ENCODE data around the gene NAT10.
A peak's percentile ranks its signal among the peaks of the same experiment; 100 is the strongest.

The NAT10 gene

GRCh38 chr11:34191578-34191977 is 86.1 kb downstream of the NAT10 start:
- DNase-seq, result no peak

DNA sequence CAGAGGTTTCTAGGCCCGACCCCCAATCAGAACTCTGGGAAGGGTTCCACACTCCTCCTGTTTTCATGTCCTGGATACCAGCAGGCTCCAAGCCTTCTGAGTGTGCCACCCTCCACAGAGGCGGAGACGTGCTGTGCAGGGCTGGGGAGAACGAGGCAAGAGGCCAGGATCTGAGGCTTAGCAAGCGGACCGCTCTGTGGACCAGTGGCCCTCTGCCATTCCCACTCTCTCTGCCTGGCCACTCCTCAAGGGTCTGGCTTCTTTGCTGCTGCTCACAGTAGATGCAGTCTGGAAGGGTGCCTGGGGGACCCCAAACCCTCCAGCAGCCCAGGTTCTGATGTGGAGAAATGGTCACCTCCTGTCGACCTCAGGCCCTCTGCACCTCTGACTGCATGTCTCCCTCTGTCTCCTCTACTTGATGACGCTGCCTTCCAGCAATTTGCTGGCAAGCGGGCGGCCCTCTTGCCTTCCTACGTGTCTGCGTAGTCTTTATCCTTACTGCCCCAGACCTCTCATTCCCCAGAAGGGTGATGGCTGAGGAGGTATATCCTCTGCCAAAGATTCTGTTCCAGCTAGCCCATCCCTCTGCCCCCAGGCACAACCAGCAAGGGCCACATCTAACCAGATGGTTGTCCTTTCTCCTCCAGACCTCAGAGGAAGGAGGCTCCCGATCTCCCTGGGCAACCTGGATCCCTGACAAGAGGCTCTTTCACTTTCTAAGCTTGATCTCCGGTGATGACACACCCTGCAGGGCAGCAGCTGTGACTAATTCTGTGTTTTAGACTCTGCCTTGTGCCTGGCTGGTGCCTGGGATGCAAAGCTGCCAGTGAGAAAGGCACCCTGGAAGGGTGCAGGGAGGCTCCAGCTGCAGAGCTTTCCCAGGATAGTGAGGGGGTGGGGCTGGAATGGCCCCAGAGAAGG is 87.3 kb downstream of the NAT10 start:
- DNase-seq, result peak; percentile 16

DNA sequence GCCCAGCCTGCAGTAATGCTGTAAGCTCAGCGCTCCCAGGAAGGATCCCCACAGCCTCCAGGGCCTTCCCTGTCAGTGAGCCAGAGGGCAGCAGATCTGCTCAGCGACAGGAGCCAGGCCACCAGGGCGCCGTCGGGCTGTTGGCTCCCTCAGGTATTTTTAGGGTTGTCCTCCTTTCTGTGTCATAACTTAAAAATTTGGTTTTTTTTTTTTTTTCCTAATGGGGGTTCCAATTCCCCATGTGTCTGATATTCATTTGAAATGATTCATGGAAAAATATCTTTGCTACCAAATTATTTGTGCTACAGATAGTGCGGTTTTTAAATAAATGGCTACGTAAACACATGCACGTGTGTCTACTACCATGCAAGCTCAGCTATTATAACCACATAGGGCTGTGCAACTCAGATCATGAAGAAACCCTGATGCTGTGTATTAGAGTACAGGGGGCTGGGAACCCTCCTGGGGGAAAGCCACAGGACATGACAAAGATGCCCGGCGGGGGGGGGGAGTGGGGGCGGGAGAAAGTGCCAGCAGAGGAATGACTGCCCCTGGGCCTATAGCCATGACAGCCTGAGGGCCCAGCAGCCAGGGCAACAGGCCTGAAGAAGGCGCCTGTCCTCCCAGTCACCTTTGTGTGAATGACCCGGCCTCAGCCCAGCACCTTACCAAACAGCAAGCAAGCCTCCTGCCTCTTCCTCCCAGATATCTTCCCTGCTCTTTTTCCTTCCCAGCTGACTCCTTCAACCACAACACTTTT is 89.3 kb downstream of the NAT10 start:
- DNase-seq, result no peak

Measured in NCI-H345 (cell line).